Frontal cortex (tissue), 4 donors: ENCODE measurements around the gene ZC3H12D. TPM values are rescaled to one million over a fixed set of nuclear protein-coding genes. Genes with fewer than 3 reads are reported as not detected.

Experiments
- DNase-seq, 2 donors: peaks; one replicate each; pipeline ENCODE4 v3.0.0; 2012; ENCODE audit warnings: low spot score in 2 of 2
- FAIRE-seq: peaks from 2 replicates; lab custom pipeline; 2012; peaks lifted over from hg19 to GRCh38; lab: Jason Lieb, UNC
- small RNA-seq: library from RNA; depleted of rRNA; stranded (forward); fragments of <200 nt; gene quantifications from one replicate; pipeline ENCODE3, GENCODE V24; 2014
- total RNA-seq: library from RNA; depleted of rRNA; stranded (reverse); fragments of >200 nt; gene quantifications from one replicate; pipeline ENCODE4 v1.2.3, GENCODE V29; 2014
- donor health status: control.
- donor health status: control.
- donor health status: control.

The ZC3H12D gene
- total RNA-seq, 1 donor from 2014 or later = 0.41 TPM

GRCh38 chr6:149423964-149424440 lies 60.8 kb downstream of the ZC3H12D start:
- DNase-seq (no peak), FAIRE-seq (no peak)

- FAIRE-seq = no peak
- DNase-seq = no peak
Measured at GRCh38 chr6:149422581-149422980, 62.2 kb downstream of the ZC3H12D start.

GRCh38 chr6:149421132-149421531 lies 63.7 kb downstream of the ZC3H12D start:
- DNase-seq (no peak), FAIRE-seq (no peak)

GRCh38 chr6:149419696-149420404 lies 65.0 kb downstream of the ZC3H12D start:
- no peak for DNase-seq
- no peak for FAIRE-seq

GRCh38 chr6:149414821-149415220 lies 70.0 kb downstream of the ZC3H12D start:
- DNase-seq (no peak), FAIRE-seq (no peak)

- no peak for DNase-seq
- FAIRE-seq = no peak
Measured at GRCh38 chr6:149414009-149414408, 70.8 kb downstream of the ZC3H12D start.

GRCh38 chr6:149410557-149410956 lies 74.3 kb downstream of the ZC3H12D start:
- DNase-seq (no peak), FAIRE-seq (no peak)

GRCh38 chr6:149409617-149410016 lies 75.2 kb downstream of the ZC3H12D start:
- DNase-seq = no peak
- no peak for FAIRE-seq

GRCh38 chr6:149405823-149406765 lies 78.7 kb downstream of the ZC3H12D start:
- FAIRE-seq = no peak
- no peak for DNase-seq

- FAIRE-seq (no peak), DNase-seq (no peak)
Measured at GRCh38 chr6:149403534-149403933, 81.3 kb downstream of the ZC3H12D start.

- FAIRE-seq = no peak
Measured at GRCh38 chr6:149400050-149400449, 84.8 kb downstream of the ZC3H12D start, which contains the start of gene SUMO4. TSS of gene SUMO4 (plus strand) at chr6:149400262. CDS start at chr6:149400392, 130 bp downstream.

GRCh38 chr6:149397384-149397783 lies 87.4 kb downstream of the ZC3H12D start:
- DNase-seq = no peak
- FAIRE-seq = no peak

More at GRCh38 chr6:149400050-149400449, 84.8 kb downstream of the ZC3H12D start, which contains the start of gene SUMO4:
- no peak for DNase-seq

Small RNAs within 50 kb of the gene (small RNA-seq; reads per million reads assigned to genes)
- not detected for gene RNU7-3P

Other genes starting within 250 kb of the ZC3H12D start
- 28.9 TPM for gene TAB2, start 167.3 kb downstream of the ZC3H12D start, total RNA-seq
- gene SUMO4, start 84.8 kb downstream of the ZC3H12D start, total RNA-seq = 2.4 TPM
- 35.1 TPM for gene PPIL4, start 61.0 kb upstream of the ZC3H12D start, total RNA-seq
- 31.0 TPM for gene GINM1, start 81.4 kb upstream of the ZC3H12D start, total RNA-seq
- gene KATNA1, start 163.7 kb upstream of the ZC3H12D start, total RNA-seq = 23.6 TPM
- 22.8 TPM for gene LATS1, start 233.1 kb upstream of the ZC3H12D start, total RNA-seq